H54 (cell line): ENCODE results near the gene TVP23A.
"Not testable (repeated sequence)": the region's sequence is repeated elsewhere in the genome, so short reads cannot be mapped to it uniquely, and the experiment has no call there.

Experiments used
- DNase-seq: peaks from one replicate; pipeline ENCODE4 v3.0.0; 2011; ENCODE audit warnings: low spot score, mixed read lengths; ENCODE audit not compliant: insufficient read length
- FAIRE-seq: peaks from 3 replicates; lab custom pipeline; 2011; peaks lifted over from hg19 to GRCh38; lab: Jason Lieb, UNC
- POLR2A ChIP-seq: IDR thresholded peaks from 2 replicates; pipeline ENCODE4 v1.6.1; 2011; ENCODE audit warnings: low read depth, mild to moderate bottlenecking, low read length

TVP23A gene

DNA sequence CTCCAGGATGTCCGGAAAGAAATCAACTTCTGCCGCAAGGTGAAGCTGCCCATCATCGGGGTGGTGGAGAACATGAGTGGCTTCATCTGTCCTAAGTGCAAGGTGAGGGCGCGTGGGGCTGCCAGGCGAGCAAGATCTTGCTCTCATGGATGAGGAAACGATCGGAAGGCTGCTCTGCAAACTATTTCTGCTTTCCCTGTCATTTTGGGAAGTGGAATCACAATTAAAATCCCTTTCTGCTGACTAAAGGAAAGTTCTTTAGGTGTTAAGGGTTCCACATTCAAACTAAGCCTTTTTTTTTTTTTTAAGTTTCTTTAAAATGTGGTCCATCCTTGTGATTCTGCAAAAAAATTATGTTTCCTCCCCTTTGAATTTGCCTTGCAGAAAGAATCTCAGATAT is 57.2 kb downstream of the TVP23A start:
- TF ChIP-seq POLR2A = no peak
- FAIRE-seq = no peak
- DNase-seq = no peak

DNA sequence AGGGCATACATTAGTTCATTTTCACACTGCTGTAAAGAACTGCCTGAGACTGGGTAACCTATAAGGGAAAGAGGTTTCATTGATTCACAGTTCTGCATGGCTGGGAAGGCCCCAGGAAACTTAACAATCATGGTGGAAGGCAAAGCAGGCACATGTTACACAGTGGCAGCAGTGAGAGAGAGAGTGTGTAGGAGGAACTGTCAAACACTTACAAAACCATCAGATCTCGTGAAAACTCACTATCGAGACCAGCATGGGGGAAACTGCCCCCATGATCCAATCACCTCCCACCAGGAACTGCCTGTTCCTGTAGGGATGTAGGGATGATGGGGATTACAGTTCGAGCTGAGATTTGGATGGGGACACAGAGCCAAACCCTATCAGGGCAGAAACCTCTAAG is 57.7 kb downstream of the TVP23A start:
- DNase-seq (no peak), FAIRE-seq (no peak)
- no peak for TF ChIP-seq POLR2A

DNA sequence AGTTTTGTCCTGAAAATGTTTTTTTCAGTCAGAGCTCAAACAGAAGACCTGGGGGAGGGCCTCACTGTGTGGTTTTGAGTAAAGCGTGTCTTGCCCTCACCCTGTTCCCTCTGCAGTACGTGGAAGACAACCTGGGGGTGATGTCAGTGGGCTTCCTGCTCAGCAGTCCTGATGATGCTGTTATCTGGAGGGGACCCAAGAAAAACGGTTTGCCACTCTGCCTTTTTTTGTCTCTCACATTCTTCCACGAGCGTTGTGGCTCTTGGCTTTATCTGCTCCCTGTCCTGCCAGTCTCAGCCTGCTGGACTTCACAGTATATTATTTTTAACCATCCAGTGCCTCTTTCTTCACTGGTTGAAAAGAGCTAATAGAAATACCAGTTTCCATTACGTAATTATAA is 62.0 kb downstream of the TVP23A start:
- TF ChIP-seq POLR2A = no peak
- FAIRE-seq (no peak), DNase-seq (no peak)

- peak; percentile 30 for FAIRE-seq
- no peak for TF ChIP-seq POLR2A
- peak; percentile 26 for DNase-seq
Observed at GRCh38 chr16:10754941-10755340, 63.7 kb downstream of the TVP23A start.

DNA sequence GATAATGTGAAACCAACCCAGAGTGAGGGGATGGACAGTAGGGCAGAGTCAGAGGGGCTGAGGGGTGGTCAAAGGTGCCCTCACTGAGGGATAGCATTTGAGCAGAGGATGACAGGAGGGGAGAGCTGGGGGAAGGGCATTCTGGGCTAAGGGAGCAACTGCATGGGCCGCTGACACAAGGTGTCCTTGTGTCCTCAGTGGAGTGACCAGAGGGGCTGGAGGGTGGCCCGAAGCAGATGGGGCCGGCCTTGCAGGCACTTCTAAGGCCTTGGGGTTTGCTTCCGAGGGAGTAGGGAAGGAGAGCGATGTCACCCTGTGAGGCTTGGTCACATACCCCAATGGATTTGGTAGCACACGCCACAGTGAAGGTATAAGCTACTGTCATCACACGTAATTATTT is 64.9 kb downstream of the TVP23A start:
- no peak for FAIRE-seq
- TF ChIP-seq POLR2A = no peak
- DNase-seq = no peak

DNA sequence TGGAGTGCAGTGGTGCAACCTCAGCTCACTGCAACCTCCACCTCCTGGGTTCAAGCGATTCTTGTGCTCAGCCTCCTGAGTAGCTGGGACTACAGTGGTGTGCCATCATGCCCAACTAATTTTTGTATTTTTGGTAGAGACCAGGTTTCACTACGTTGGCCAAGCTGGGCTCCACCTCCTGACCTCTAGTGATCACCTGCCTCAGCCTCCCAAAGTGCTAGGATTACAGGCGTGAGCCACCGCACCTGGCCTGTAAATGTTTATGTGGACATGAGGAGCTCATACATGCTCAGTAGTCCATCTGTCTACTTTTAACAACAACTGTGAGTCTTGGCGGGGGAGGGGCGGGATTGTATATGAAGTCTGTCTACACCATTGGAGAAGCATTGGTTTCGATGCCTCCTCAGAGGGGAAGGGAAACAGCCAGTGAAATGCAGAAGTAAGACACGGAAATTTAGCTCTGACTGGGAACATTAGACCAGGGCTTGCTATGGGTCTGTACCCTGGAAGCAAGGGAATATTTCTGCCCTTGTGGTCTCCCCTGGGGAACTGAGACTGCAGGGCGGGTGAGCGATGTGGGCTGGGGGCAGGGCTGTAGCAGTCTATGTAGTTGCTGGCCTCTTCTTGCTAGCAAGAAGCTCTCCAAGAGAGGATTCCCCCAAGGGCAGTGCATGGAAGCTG is 65.6 kb downstream of the TVP23A start:
- no peak for TF ChIP-seq POLR2A
- FAIRE-seq = no peak
- no peak for DNase-seq

- FAIRE-seq (no peak), DNase-seq (no peak)
- no peak for TF ChIP-seq POLR2A
Observed at GRCh38 chr16:10751291-10751697, 67.3 kb downstream of the TVP23A start.

- FAIRE-seq = no peak
- no peak for DNase-seq
- no peak for TF ChIP-seq POLR2A
Observed at GRCh38 chr16:10750793-10751192, 67.8 kb downstream of the TVP23A start.

DNA sequence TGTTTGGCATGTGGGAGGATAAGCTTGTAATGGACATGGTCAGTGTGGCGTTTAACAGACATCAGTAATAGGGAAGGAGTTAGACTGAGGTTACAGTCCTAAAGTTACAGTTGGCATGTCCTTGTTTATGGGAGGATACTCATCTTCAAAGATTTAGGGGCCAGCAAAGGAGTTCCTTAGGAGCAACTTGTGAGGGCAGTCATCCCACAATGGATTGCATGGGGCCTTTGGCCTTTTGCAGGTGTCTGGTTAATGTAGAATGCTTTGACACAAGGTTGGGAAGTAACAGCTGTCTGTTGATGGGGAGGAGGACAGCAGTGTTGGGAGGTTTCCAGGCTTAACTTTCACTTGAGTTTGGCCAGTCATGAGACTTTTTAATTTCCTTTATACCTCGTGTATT is 72.8 kb downstream of the TVP23A start:
- no peak for FAIRE-seq
- TF ChIP-seq POLR2A = no peak

GRCh38 chr16:10744370-10745030 is 74.1 kb downstream of the TVP23A start:
- DNase-seq (peak; percentile 47), FAIRE-seq (no peak)
- no peak for TF ChIP-seq POLR2A

More for the DNA sequence above, 72.8 kb downstream of the TVP23A start:
- DNase-seq = no peak

DNA sequence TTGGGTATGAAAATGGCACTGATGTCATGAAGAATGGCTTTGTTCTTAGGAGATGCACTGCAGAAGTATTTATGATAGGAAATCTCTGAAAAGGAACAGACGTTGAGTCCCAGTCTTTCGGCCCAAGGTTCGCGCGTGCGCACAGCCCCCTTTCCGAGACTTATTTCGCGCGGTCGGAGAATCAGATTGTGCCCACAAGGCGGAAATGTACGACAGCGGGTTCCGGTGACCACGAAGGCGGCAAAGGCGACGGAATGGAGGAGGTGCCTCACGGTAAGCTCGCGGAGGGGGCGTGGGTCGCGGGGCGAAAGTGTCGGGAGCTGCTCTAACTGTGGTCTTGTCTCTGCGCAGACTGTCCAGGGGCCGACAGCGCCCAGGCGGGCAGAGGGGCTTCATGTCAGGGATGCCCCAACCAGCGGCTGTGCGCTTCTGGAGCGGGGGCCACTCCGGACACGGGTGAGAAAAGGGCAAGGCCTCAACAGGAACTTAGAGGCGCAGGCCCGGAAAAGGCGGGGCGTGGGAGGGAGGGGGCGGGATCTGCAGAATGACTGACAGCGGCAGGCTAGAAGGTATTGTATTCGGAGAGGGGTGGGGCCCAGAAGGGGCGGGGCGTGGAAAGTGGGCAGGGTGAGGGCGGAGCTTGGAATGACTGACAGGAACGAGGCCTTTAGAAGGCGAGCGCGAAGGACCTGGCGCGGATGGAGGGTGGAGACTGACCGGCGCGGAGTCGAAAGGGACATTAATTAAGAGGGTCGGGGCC is 74.8 kb downstream of the TVP23A start, which contains the start of gene NUBP1:
TSS of gene NUBP1 (plus strand) at position 233 of the 760 bp plus-strand sequence. CDS start at position 255, 22 bp downstream.
- FAIRE-seq = peak; percentile 6
- peak; percentile 81 for TF ChIP-seq POLR2A
- peak; percentile 78 for DNase-seq

DNA sequence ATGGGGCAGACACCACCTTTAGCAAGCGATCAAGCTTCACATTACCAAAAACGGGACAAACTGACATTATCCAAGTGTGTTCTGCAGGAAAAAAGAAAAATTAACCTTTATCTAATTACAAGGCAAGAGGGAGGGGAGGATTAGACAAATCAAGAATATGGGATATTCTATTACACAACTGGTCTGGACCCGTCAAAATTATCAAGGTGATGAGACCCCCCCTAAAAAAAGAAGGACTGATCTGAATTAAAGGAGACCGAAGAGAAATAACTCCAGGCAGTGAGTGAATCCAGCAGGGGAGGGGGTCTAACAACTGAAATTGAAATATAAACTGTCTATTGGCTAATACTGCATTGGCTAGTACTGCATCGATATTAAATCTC is 75.4 kb downstream of the TVP23A start:
- TF ChIP-seq POLR2A = no peak
- no peak for DNase-seq
- FAIRE-seq = no peak

- no peak for FAIRE-seq
- TF ChIP-seq POLR2A = no peak
Observed at GRCh38 chr16:10741844-10742243, 76.8 kb downstream of the TVP23A start.

DNA sequence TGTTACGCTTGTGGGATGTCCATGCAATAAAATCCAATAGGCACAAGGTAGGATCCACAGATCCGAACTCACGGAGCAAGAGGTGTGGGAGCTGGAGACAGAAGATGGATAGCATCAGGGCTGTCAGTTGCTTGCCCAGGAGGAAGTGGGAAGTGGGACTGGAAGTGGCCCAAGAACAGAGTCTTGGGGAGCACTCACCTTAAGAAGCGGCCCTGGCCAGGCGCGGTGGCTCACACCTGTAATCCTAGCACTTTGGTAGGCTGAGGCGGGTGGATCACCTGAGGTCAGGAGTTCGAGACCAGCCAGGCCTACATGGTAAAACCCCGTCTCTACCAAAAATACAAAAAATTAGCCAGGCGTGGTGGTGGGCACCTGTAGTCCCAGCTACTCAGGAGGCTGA is 77.3 kb downstream of the TVP23A start:
- DNase-seq = not testable (repeated sequence)

More at GRCh38 chr16:10741844-10742243, 76.8 kb downstream of the TVP23A start:
- no peak for DNase-seq

More for the DNA sequence above, 77.3 kb downstream of the TVP23A start:
- FAIRE-seq = not testable (repeated sequence)
